H9 (cell line): ENCODE measurements around the gene MACROD1. TPM values are rescaled to one million over a fixed set of nuclear protein-coding genes. Genes with fewer than 3 reads are reported as not detected.
A peak's percentile ranks its signal among the peaks of the same experiment; 100 is the strongest.

Source experiments
- DNase-seq: peaks from one replicate; pipeline ENCODE4 v3.0.0-alpha.2; 2017
- H2AFZ ChIP-seq: one replicate; pipeline ENCODE4 v1.6.1; 2013; ENCODE audit warnings: mild to moderate bottlenecking, low read length, control low read depth, moderate library complexity
- H2AK5ac ChIP-seq: 2 replicates; pipeline ENCODE4 v1.6.1; 2013; ENCODE audit warnings: low read length, control low read depth, mixed read lengths; ENCODE audit not compliant: insufficient read length
- H2BK120ac ChIP-seq: one replicate; pipeline ENCODE4 v1.6.1; 2013; ENCODE audit warnings: low read depth, mild to moderate bottlenecking, low read length, control low read depth, inconsistent platforms; ENCODE audit not compliant: poor library complexity, severe bottlenecking
- H2BK12ac ChIP-seq: 2 replicates; pipeline ENCODE4 v1.6.1; 2013; ENCODE audit warnings: low read length, control low read depth, mixed read lengths, low read depth; ENCODE audit not compliant: insufficient read length
- H2BK15ac ChIP-seq: 2 replicates; pipeline ENCODE4 v1.6.1; 2013; ENCODE audit warnings: low read depth, low read length, control low read depth
- H2BK20ac ChIP-seq: one replicate; pipeline ENCODE4 v1.6.1; 2013; ENCODE audit warnings: low read depth, mild to moderate bottlenecking, low read length, control low read depth, inconsistent platforms; ENCODE audit not compliant: poor library complexity, severe bottlenecking
- H2BK5ac ChIP-seq: 2 replicates; pipeline ENCODE4 v1.6.1; 2013; ENCODE audit warnings: low read length, control low read depth, mixed read lengths; ENCODE audit not compliant: insufficient read length
- H3K14ac ChIP-seq: 2 replicates; pipeline ENCODE4 v1.6.1; 2013; ENCODE audit warnings: low read length, control low read depth; ENCODE audit not compliant: insufficient read depth
- H3K18ac ChIP-seq: 2 replicates; pipeline ENCODE4 v1.6.1; 2013; ENCODE audit warnings: low read depth, mild to moderate bottlenecking, mixed read lengths, low read length, control low read depth; ENCODE audit not compliant: insufficient read length
- H3K23ac ChIP-seq: 2 replicates; pipeline ENCODE4 v1.6.1; 2013; ENCODE audit warnings: low read length, control low read depth, mixed read lengths, low read depth; ENCODE audit not compliant: insufficient read length
- H3K23me2 ChIP-seq: 2 replicates; pipeline ENCODE4 v1.6.1; 2013; ENCODE audit warnings: low read depth, mild to moderate bottlenecking, mixed read lengths, low read length, control low read depth; ENCODE audit not compliant: insufficient read length, poor library complexity, severe bottlenecking
- H3K27ac ChIP-seq: 2 replicates; pipeline ENCODE4 v1.5.1; 2013; ENCODE audit warnings: low read length, control low read depth, mixed read lengths, low read depth; ENCODE audit not compliant: insufficient read length
- H3K27me3 ChIP-seq: 2 replicates; pipeline ENCODE4 v1.6.1; 2013; ENCODE audit warnings: low read length, control low read depth, inconsistent platforms; ENCODE audit not compliant: insufficient read depth
- H3K4ac ChIP-seq: 2 replicates; pipeline ENCODE4 v1.6.1; 2013; ENCODE audit warnings: low read depth, mild to moderate bottlenecking, control low read depth, inconsistent platforms, low read length, moderate library complexity
- H3K4me1 ChIP-seq: 2 replicates; pipeline ENCODE4 v1.6.1; 2013; ENCODE audit warnings: low read length, control low read depth, inconsistent platforms; ENCODE audit not compliant: insufficient read depth
- H3K4me2 ChIP-seq: 2 replicates; pipeline ENCODE4 v1.6.1; 2013; ENCODE audit warnings: low read length, control low read depth, mixed read lengths; ENCODE audit not compliant: insufficient read length, insufficient read depth
- H3K56ac ChIP-seq: 2 replicates; pipeline ENCODE4 v1.6.1; 2013; ENCODE audit warnings: low read depth, mild to moderate bottlenecking, mixed read lengths, low read length, control low read depth; ENCODE audit not compliant: insufficient read length
- H3K79me1 ChIP-seq: 2 replicates; pipeline ENCODE4 v1.6.1; 2013; ENCODE audit warnings: low read depth, mild to moderate bottlenecking, moderate library complexity, low read length, control low read depth, inconsistent platforms; ENCODE audit not compliant: insufficient read depth, poor library complexity, severe bottlenecking
- H3K79me2 ChIP-seq: 2 replicates; pipeline ENCODE4 v1.6.1; 2013; ENCODE audit warnings: low read length, control low read depth, inconsistent platforms; ENCODE audit not compliant: insufficient read depth
- H3K9ac ChIP-seq: 2 replicates; pipeline ENCODE4 v1.6.1; 2013; ENCODE audit warnings: low read length, control low read depth, mixed read lengths; ENCODE audit not compliant: insufficient read length; ENCODE audit errors: extremely low read depth
- H3K9me3 ChIP-seq: one replicate; pipeline ENCODE4 v1.6.1; 2013; ENCODE audit warnings: low read depth, low read length, inconsistent platforms; ENCODE audit not compliant: control insufficient read depth
- H3T11ph ChIP-seq: one replicate; pipeline ENCODE4 v1.6.1; 2013; ENCODE audit warnings: mild to moderate bottlenecking, low read length, control low read depth, inconsistent platforms
- H4K20me1 ChIP-seq: one replicate; pipeline ENCODE4 v1.6.1; 2013; ENCODE audit not compliant: control insufficient read depth, insufficient read length, insufficient read depth
- H4K5ac ChIP-seq: 2 replicates; pipeline ENCODE4 v1.6.1; 2013; ENCODE audit warnings: low read depth, mild to moderate bottlenecking, mixed read lengths, low read length, control low read depth; ENCODE audit not compliant: insufficient read length
- H4K8ac ChIP-seq: replicated peaks from 2 replicates; pipeline ENCODE4 v1.6.1; 2013; ENCODE audit warnings: low read length, control low read depth, mixed read lengths, low read depth; ENCODE audit not compliant: insufficient read length
- H4K91ac ChIP-seq: 2 replicates; pipeline ENCODE4 v1.6.1; 2013; ENCODE audit warnings: low read depth, mild to moderate bottlenecking, moderate library complexity, mixed read lengths, low read length, control low read depth; ENCODE audit not compliant: insufficient read length
- H3K27ac Mint-ChIP-seq, 3 experiments: 2 replicates in 2 of 3; 3 replicates in 1 of 3; pipeline ENCODE4 v1.8.0; 2020 to 2021; ENCODE audit warnings: mixed read lengths in 3 of 3, mild to moderate bottlenecking in 1 of 3, moderate library complexity in 1 of 3
- H3K27me3 Mint-ChIP-seq: 2 replicates; pipeline ENCODE4 v1.8.0; 2021; ENCODE audit warnings: low read depth, mild to moderate bottlenecking, moderate library complexity, mixed read lengths
- H3K36me3 Mint-ChIP-seq, 3 experiments: 2 replicates in 2 of 3; 3 replicates in 1 of 3; pipeline ENCODE4 v1.8.0; 2020 to 2021; ENCODE audit warnings: low read depth in 3 of 3, mixed read lengths in 3 of 3; ENCODE audit not compliant: insufficient read depth in 1 of 3
- H3K4me1 Mint-ChIP-seq, 2 experiments: 2 replicates each; pipeline ENCODE4 v1.8.0; 2020; ENCODE audit warnings: mixed read lengths in 2 of 2
- H3K4me3 Mint-ChIP-seq, 2 experiments: 2 replicates in 1 of 2; 3 replicates in 1 of 2; pipeline ENCODE4 v1.8.0; 2020 to 2021; ENCODE audit warnings: mild to moderate bottlenecking in 2 of 2, mixed read lengths in 2 of 2, moderate library complexity in 1 of 2
- H3K9me3 Mint-ChIP-seq, 2 experiments: 2 replicates in 1 of 2; 3 replicates in 1 of 2; pipeline ENCODE4 v1.8.0; 2020; ENCODE audit warnings: mild to moderate bottlenecking in 2 of 2, mixed read lengths in 2 of 2, moderate library complexity in 1 of 2
- WGBS: extraction: QIAGEN DNeasy Blood & Tissue Kit; methylation state at CpG from one replicate; pipeline ENCODE4 v1.1.7; 2013; ENCODE audit warnings: missing lambda C conversion rate, low lambda C conversion rate, mixed read lengths; ENCODE audit not compliant: insufficient read length; ENCODE audit errors: extremely low coverage; 5-methylcytosine and 5-hydroxymethylcytosine counted together
- total RNA-seq: library from RNA; stranded (reverse); gene quantifications from 2 replicates; pipeline ENCODE4 v1.2.1, GENCODE V29; 2021
- TF ChIP-seq, protein P1 (sequence below): fragments of 200-600 bp; sonication (generic); conservative IDR thresholded peaks from 3 replicates; pipeline ENCODE4 v1.8.0; 2021; ENCODE audit warnings: antibody characterized with exemption, mild to moderate bottlenecking

MACROD1 gene
- total RNA-seq, 1 experiment from 2014 or later, result 21.2 TPM

DNA sequence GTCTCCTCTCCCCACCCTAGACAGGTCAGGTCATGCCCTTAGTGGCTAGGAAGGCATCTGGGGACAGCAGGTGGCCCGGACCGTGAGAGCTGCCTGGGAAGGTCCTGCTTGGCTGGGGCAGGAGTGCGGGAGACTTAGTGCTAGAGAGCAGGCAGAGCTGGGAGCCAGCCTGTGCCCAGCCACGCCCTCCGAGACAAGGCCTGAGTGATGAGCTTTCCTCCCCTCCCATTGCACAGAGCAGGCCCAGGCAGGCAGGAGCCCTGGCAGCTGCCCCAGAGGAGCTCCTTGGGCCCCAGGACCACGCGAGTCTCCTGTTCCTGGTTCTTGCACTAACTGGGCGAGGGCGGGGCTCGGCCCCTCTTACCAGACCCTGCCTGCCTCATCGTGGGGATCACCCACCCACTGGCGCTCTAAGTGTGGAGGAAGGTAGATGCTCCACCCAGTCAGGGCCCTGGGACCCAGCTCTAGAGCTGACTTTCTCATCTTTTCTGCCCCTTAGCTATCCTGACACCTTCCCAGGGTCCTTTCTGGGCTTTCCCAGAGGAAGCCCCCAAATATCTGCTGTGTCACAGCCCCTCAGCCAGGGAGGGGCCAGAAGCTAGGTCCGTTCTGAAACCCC is 44.9 kb downstream of the MACROD1 start:
- Mint-ChIP-seq H3K27ac (peak overlapping the region in 1 of 3 experiments; percentile 65; a peak in 3 of 7 replicates), H3K27me3 (peaks cover 30% of the 10 kb centered on the region), H3K4me1 (peaks cover 21 to 48% of the 10 kb centered on the region in 2 experiments), H3K36me3 (no peaks in the 10 kb centered on the region; a peak in 1 of 7 replicates), H3K4me3 (no peak overlapping the region; a peak in 1 of 5 replicates), H3K9me3 (no peaks in the 10 kb centered on the region)
- Histone ChIP-seq H3K27me3 (no peaks in the 10 kb centered on the region; the same call in 1 of the 2 replicates), H3K9ac (no peak overlapping the region), H2AK5ac (no peak overlapping the region), H4K5ac (no peak overlapping the region), H3K9me3 (no peaks in the 10 kb centered on the region), H2BK5ac (no peak overlapping the region), H3K4ac (no peak overlapping the region), H2BK120ac (no peak overlapping the region), H4K91ac (no peak overlapping the region), H3K23me2 (peaks cover 3% of the 10 kb centered on the region), H3K79me1 (no peaks in the 10 kb centered on the region), H3K4me2 (no peak overlapping the region), H3K14ac (no peak overlapping the region), H2BK20ac (no peak overlapping the region), H3K23ac (no peak overlapping the region), H2BK15ac (no peak overlapping the region), H3T11ph (no peak overlapping the region), H3K4me1 (peaks cover 4% of the 10 kb centered on the region; the same call in 1 of the 2 replicates), H3K56ac (no peak overlapping the region), H2BK12ac (no peak overlapping the region), H3K18ac (no peak overlapping the region), H3K79me2 (no peaks in the 10 kb centered on the region), H3K27ac (no peak overlapping the region), H2AFZ (no peak overlapping the region), H4K8ac (no peak overlapping the region), H4K20me1 (no peaks in the 10 kb centered on the region)
- no peak for DNase-seq
- no CpG with 5 or more reads among the region's 13 CpGs for WGBS
- TF ChIP-seq, protein P1, sequence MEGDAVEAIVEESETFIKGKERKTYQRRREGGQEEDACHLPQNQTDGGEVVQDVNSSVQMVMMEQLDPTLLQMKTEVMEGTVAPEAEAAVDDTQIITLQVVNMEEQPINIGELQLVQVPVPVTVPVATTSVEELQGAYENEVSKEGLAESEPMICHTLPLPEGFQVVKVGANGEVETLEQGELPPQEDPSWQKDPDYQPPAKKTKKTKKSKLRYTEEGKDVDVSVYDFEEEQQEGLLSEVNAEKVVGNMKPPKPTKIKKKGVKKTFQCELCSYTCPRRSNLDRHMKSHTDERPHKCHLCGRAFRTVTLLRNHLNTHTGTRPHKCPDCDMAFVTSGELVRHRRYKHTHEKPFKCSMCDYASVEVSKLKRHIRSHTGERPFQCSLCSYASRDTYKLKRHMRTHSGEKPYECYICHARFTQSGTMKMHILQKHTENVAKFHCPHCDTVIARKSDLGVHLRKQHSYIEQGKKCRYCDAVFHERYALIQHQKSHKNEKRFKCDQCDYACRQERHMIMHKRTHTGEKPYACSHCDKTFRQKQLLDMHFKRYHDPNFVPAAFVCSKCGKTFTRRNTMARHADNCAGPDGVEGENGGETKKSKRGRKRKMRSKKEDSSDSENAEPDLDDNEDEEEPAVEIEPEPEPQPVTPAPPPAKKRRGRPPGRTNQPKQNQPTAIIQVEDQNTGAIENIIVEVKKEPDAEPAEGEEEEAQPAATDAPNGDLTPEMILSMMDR, result no peak
